H1 (cell line): ENCODE results near the gene UBN1. TPM values are rescaled to one million over a fixed set of nuclear protein-coding genes. Genes with fewer than 3 reads are reported as not detected.

Source experiments
- CTCF ChIA-PET: fragments of 300-600 bp; sonication (Branson Sonifier 250); formaldehyde crosslinking; loops from one replicate; lab custom pipeline; 2021; ENCODE audit not compliant: partially characterized antibody; lab: Charles Lee
- POLR2A ChIA-PET: fragments of 300-600 bp; sonication (Branson Sonifier 250); formaldehyde crosslinking; loops from one replicate; lab custom pipeline; 2021; ENCODE audit warnings: inconsistent platforms; ENCODE audit not compliant: partially characterized antibody; lab: Charles Lee
- DNase-seq, 2 experiments: peaks; one replicate each; pipeline versions ENCODE4 v3.0.0 to v3.0.0-alpha.2; 2010 to 2022; ENCODE audit warnings: low spot score in 2 of 2, low read depth in 1 of 2, mixed read lengths in 1 of 2
- FAIRE-seq: peaks from 2 replicates; lab custom pipeline; 2011; peaks lifted over from hg19 to GRCh38; lab: Jason Lieb, UNC
- H2AFZ ChIP-seq: 2 replicates; pipeline ENCODE4 v1.8.1; 2012; ENCODE audit warnings: low read length, inconsistent platforms
- H2AK5ac ChIP-seq: 2 replicates; pipeline ENCODE4 v1.6.1; 2013; ENCODE audit warnings: low read depth, low read length
- H2BK120ac ChIP-seq: replicated peaks from 2 replicates; pipeline ENCODE3; 2013; ENCODE audit warnings: low read depth, low read length, inconsistent platforms
- H2BK12ac ChIP-seq: 2 replicates; pipeline ENCODE4 v1.6.1; 2013; ENCODE audit warnings: low read depth, low read length
- H2BK15ac ChIP-seq: 2 replicates; pipeline ENCODE4 v1.6.1; 2013; ENCODE audit warnings: low read length
- H2BK20ac ChIP-seq: 2 replicates; pipeline ENCODE4 v1.6.1; 2013; ENCODE audit warnings: low read length
- H2BK5ac ChIP-seq: 2 replicates; pipeline ENCODE4 v1.6.1; 2013; ENCODE audit warnings: low read depth, low read length
- H3K14ac ChIP-seq: 2 replicates; pipeline ENCODE4 v1.6.1; 2013; ENCODE audit warnings: inconsistent platforms; ENCODE audit not compliant: insufficient read length
- H3K18ac ChIP-seq: 2 replicates; pipeline ENCODE4 v1.6.1; 2013; ENCODE audit warnings: low read length; ENCODE audit errors: extremely low read depth
- H3K23ac ChIP-seq: 2 replicates; pipeline ENCODE4 v1.6.1; 2013; ENCODE audit warnings: inconsistent platforms; ENCODE audit not compliant: insufficient read length
- H3K23me2 ChIP-seq: 2 replicates; pipeline ENCODE4 v1.6.1; 2013; ENCODE audit warnings: low read depth, low read length
- H3K27ac ChIP-seq: 2 replicates; pipeline ENCODE4 v1.6.1; 2011; ENCODE audit warnings: low read depth, low read length, inconsistent platforms
- H3K27me3 ChIP-seq, 4 experiments: replicated peaks in 1 of 4; 1 replicate in 1 of 4; 2 replicates in 3 of 4; pipeline versions ENCODE4 v1.6.1 to v1.8.1; 2011 to 2013; ENCODE audit warnings: low read length in 3 of 4, mild to moderate bottlenecking in 3 of 4, inconsistent platforms in 2 of 4, mixed read lengths in 2 of 4, moderate library complexity in 1 of 4; ENCODE audit not compliant: control insufficient read depth in 3 of 4, insufficient read depth in 3 of 4; ENCODE audit errors: extremely low read depth in 1 of 4
- H3K36me3 ChIP-seq, 4 experiments: 2 replicates each; pipeline versions ENCODE4 v1.6.1 to v1.8.1; 2011 to 2013; ENCODE audit warnings: mild to moderate bottlenecking in 4 of 4, low read length in 3 of 4, moderate library complexity in 2 of 4, control low read depth in 1 of 4, inconsistent platforms in 1 of 4; ENCODE audit not compliant: insufficient read depth in 4 of 4, control insufficient read depth in 2 of 4
- H3K4ac ChIP-seq: replicated peaks from 2 replicates; pipeline ENCODE3; 2013; ENCODE audit warnings: low read length, low read depth, mixed read lengths, inconsistent platforms; ENCODE audit not compliant: insufficient read length
- H3K4me1 ChIP-seq, 4 experiments: replicated peaks in 1 of 4; 1 replicate in 1 of 4; 2 replicates in 3 of 4; pipeline versions ENCODE4 v1.6.1 to v1.8.1; 2011 to 2013; ENCODE audit warnings: low read length in 3 of 4, inconsistent platforms in 2 of 4, mixed read lengths in 1 of 4; ENCODE audit not compliant: insufficient read depth in 4 of 4, control insufficient read depth in 3 of 4
- H3K4me2 ChIP-seq, 2 experiments: 2 replicates each; pipeline versions ENCODE4 v1.6.1 to v1.8.1; 2011 to 2013; ENCODE audit warnings: low read depth in 2 of 2, low read length in 2 of 2, control low read depth in 1 of 2, inconsistent platforms in 1 of 2, mild to moderate bottlenecking in 1 of 2; ENCODE audit not compliant: insufficient read depth in 1 of 2
- H3K4me3 ChIP-seq, 4 experiments: fragments of 200-600, 300-600 bp in 1 of 4; sonication (generic), shearing (Covaris generic), sonication (Bioruptor Twin) in 1 of 4; 2 replicates each; pipeline versions ENCODE4 v1.5.1 to v1.8.1; 2011 to 2016; ENCODE audit warnings: low read length in 4 of 4, low read depth in 3 of 4, control low read depth in 2 of 4, inconsistent platforms in 2 of 4, mild to moderate bottlenecking in 2 of 4, mixed read lengths in 1 of 4, moderate library complexity in 1 of 4; ENCODE audit not compliant: insufficient read depth in 2 of 4; ENCODE audit errors: extremely low read depth in 1 of 4
- H3K56ac ChIP-seq: replicated peaks from 2 replicates; pipeline ENCODE3; 2013; ENCODE audit warnings: low read depth, mild to moderate bottlenecking, mixed read lengths, low read length, inconsistent platforms; ENCODE audit not compliant: insufficient read length
- H3K79me1 ChIP-seq: 2 replicates; pipeline ENCODE4 v1.6.1; 2013; ENCODE audit warnings: low read depth, low read length, control low read depth
- H3K79me2 ChIP-seq, 2 experiments: 2 replicates each; pipeline versions ENCODE4 v1.6.1 to v1.8.1; 2012 to 2013; ENCODE audit warnings: low read length in 2 of 2, mild to moderate bottlenecking in 2 of 2, inconsistent platforms in 1 of 2; ENCODE audit not compliant: insufficient read depth in 2 of 2, control insufficient read depth in 1 of 2
- H3K9ac ChIP-seq, 4 experiments: replicated peaks in 1 of 4; 1 replicate in 1 of 4; 2 replicates in 3 of 4; pipeline versions ENCODE4 v1.6.1 to v1.8.1; 2011 to 2013; ENCODE audit warnings: low read depth in 3 of 4, low read length in 3 of 4, control low read depth in 2 of 4, mild to moderate bottlenecking in 2 of 4, moderate library complexity in 2 of 4, inconsistent platforms in 1 of 4; ENCODE audit errors: extremely low read depth in 1 of 4
- H3K9me3 ChIP-seq, 2 experiments: 2 replicates each; pipeline versions ENCODE4 v1.6.1 to v1.8.1; 2012 to 2013; ENCODE audit warnings: mild to moderate bottlenecking in 2 of 2, moderate library complexity in 2 of 2, control low read depth in 1 of 2, inconsistent platforms in 1 of 2, low read depth in 1 of 2, low read length in 1 of 2, mixed read lengths in 1 of 2; ENCODE audit not compliant: insufficient read depth in 2 of 2
- H4K20me1 ChIP-seq, 2 experiments: replicated peaks in 1 of 2; 2 replicates each; pipeline versions ENCODE3 to v1.8.1; 2011 to 2013; ENCODE audit warnings: inconsistent platforms in 2 of 2, low read length in 2 of 2, mild to moderate bottlenecking in 1 of 2; ENCODE audit not compliant: insufficient read depth in 2 of 2, control insufficient read depth in 1 of 2
- H4K5ac ChIP-seq: 2 replicates; pipeline ENCODE4 v1.6.1; 2013; ENCODE audit warnings: low read length, low read depth, mixed read lengths, inconsistent platforms; ENCODE audit not compliant: insufficient read length
- H4K8ac ChIP-seq: 2 replicates; pipeline ENCODE4 v1.8.0; 2013; ENCODE audit warnings: mild to moderate bottlenecking, moderate library complexity, low read length, inconsistent platforms; ENCODE audit not compliant: insufficient read depth; ENCODE audit errors: extremely low read depth
- H4K91ac ChIP-seq: replicated peaks from 2 replicates; pipeline ENCODE3; 2013; ENCODE audit warnings: low read length, mixed read lengths, inconsistent platforms; ENCODE audit not compliant: insufficient read length
- BCL11A ChIP-seq, 2 experiments: IDR thresholded peaks; one replicate each; pipeline ENCODE4 v1.6.1; 2011; ENCODE audit warnings: low read depth in 2 of 2, low read length in 2 of 2, mild to moderate bottlenecking in 2 of 2
- EGR1 ChIP-seq: IDR thresholded peaks from 2 replicates; pipeline ENCODE4 v1.6.1; 2011; ENCODE audit warnings: low read depth, low read length, borderline replicate concordance
- GABPA ChIP-seq: IDR thresholded peaks from 2 replicates; pipeline ENCODE4 v1.6.1; 2011; ENCODE audit warnings: mild to moderate bottlenecking, low read length, moderate library complexity, borderline replicate concordance; ENCODE audit not compliant: insufficient read depth
- MAFK ChIP-seq: IDR thresholded peaks from 2 replicates; pipeline ENCODE4 v1.6.1; 2012; ENCODE audit warnings: low read depth, mild to moderate bottlenecking, improper control_type of control experiment, low read length
- MAX ChIP-seq: IDR thresholded peaks from 2 replicates; pipeline ENCODE4 v1.6.1; 2012; ENCODE audit warnings: inconsistent platforms
- RFX5 ChIP-seq: IDR thresholded peaks from 2 replicates; pipeline ENCODE4 v1.6.1; 2011; ENCODE audit warnings: low read depth, low read length, improper control_type of control experiment, borderline replicate concordance
- RXRA ChIP-seq: IDR thresholded peaks from 2 replicates; pipeline ENCODE4 v1.6.1; 2011; ENCODE audit warnings: low read depth, mild to moderate bottlenecking, low read length, moderate library complexity; ENCODE audit not compliant: insufficient read depth
- SIN3A ChIP-seq, 2 experiments: IDR thresholded peaks in 1 of 2; conservative IDR thresholded peaks in 1 of 2; 2 replicates each; pipeline ENCODE4 v1.6.1; 2011 to 2012; ENCODE audit warnings: low read length in 2 of 2, improper control_type of control experiment in 1 of 2, low read depth in 1 of 2, mild to moderate bottlenecking in 1 of 2
- SIX5 ChIP-seq: IDR thresholded peaks from 2 replicates; pipeline ENCODE4 v1.6.1; 2011; ENCODE audit warnings: mild to moderate bottlenecking, low read depth, low read length
- SUZ12 ChIP-seq: fragments of 200-600 bp; sonication (generic); IDR thresholded peaks from 2 replicates; pipeline ENCODE4 v1.6.1; 2012; ENCODE audit warnings: mild to moderate bottlenecking, inconsistent platforms, low read length, moderate library complexity, mixed read lengths
- TAF1 ChIP-seq: IDR thresholded peaks from 2 replicates; pipeline ENCODE4 v1.6.1; 2011; ENCODE audit warnings: mild to moderate bottlenecking, low read depth, low read length
- TEAD4 ChIP-seq: IDR thresholded peaks from 2 replicates; pipeline ENCODE4 v1.6.1; 2012; ENCODE audit warnings: low read depth, low read length, inconsistent platforms, mixed read lengths
- WGBS, 2 experiments: shearing (Covaris generic) in 1 of 2; methylation state at CpG; one replicate each; pipeline versions ENCODE4 v1.1.6 to v1.1.7; 2013 to 2015; ENCODE audit warnings: low lambda C conversion rate in 2 of 2, mixed read lengths in 2 of 2, inconsistent platforms in 1 of 2, low coverage in 1 of 2, missing lambda C conversion rate in 1 of 2; ENCODE audit not compliant: insufficient replicate concordance in 2 of 2, insufficient coverage in 1 of 2, insufficient read length in 1 of 2; ENCODE audit errors: extremely low coverage in 1 of 2, missing lambda C conversion rate in 1 of 2; 5-methylcytosine and 5-hydroxymethylcytosine counted together
- polyA plus RNA-seq, 7 experiments: library from polyadenylated mRNA; depleted of rRNA in 3 of 7; stranded (reverse) in 5 of 7; unstranded in 2 of 7; fragments of >200 nt in 5 of 7; fragments of 200-250 nt in 2 of 7; gene quantifications; 1 replicate in 5 of 7; 2 replicates in 1 of 7; 4 replicates in 1 of 7; pipeline versions ENCODE4 v1.2.1 to v1.2.3, GENCODE V29; 2011 to 2013; ENCODE audit warnings: missing spikeins in 2 of 7, mixed read lengths in 2 of 7
- total RNA-seq: library from RNA; stranded (reverse); fragmentation: NEBNext Ultra II Directional; extraction: Animal tissue kit (Norgen Biotek cat#: 25700); gene quantifications from 2 replicates; pipeline ENCODE4 v1.2.1, GENCODE V29; 2021
- TF ChIP-seq, protein P1 (sequence below): IDR thresholded peaks from 2 replicates; pipeline ENCODE4 v1.6.1; 2012; ENCODE audit warnings: inconsistent platforms

The UBN1 gene
- total and polyA plus RNA-seq, 2 of the 8 experiments (the other 6 are each of a cell fraction or from before 2014, with no cell fraction given) = 16.2 to 37.0 TPM

DNA sequence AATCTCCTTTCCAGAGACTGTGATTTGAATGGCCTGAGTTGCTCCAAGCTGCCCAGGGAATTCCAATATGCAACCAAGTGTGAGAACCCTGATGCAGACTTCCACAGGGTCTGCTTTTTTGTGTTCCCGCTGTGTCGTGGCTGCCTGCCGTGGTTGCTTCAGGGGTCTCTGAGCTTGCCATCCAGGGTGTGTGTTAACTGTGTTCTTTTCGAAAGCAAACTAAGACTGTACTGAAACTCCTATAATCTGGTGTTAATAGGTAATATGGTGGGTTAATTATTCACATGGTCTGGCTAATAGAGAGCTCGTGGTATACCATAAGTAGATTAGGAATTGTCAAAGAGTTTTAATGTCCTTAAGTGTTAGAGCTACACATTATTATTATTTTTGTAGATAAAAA is 20.7 kb downstream of the UBN1 start:
- no peaks in the 10 kb centered on the region for H3K4me1 ChIP-seq
- TF ChIP-seq GABPA (no peak), EGR1 (no peak), TAF1 (no peak), RXRA (no peak), MAFK (no peak), SUZ12 (no peak), TEAD4 (no peak), RFX5 (no peak), BCL11A (IDR thresholded peaks at IDR 0.05; ENCODE audit: low read depth in 2 of 2, low read length in 2 of 2) (no peak), SIX5 (no peak), SIN3A (conservative IDR thresholded peaks at IDR 0.05 in 1 of 2, IDR thresholded peaks at IDR 0.05 in 1 of 2; ENCODE audit: low read depth in 1 of 2, low read length in 2 of 2) (no peak), MAX (no peak)
- TF ChIP-seq, protein P1, sequence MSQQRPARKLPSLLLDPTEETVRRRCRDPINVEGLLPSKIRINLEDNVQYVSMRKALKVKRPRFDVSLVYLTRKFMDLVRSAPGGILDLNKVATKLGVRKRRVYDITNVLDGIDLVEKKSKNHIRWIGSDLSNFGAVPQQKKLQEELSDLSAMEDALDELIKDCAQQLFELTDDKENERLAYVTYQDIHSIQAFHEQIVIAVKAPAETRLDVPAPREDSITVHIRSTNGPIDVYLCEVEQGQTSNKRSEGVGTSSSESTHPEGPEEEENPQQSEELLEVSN = no peak

More for the DNA sequence above, 20.7 kb downstream of the UBN1 start:
- Histone ChIP-seq H3K23me2 (no peaks in the 10 kb centered on the region), H3K27me3 (no peaks in the 10 kb centered on the region), H3K9me3 (no peaks in the 10 kb centered on the region), H4K8ac (no peak overlapping the region), H4K5ac (no peak overlapping the region), H3K4ac (no peak overlapping the region), H3K23ac (no peak overlapping the region), H3K79me1 (peaks cover 11% of the 10 kb centered on the region), H3K4me2 (no peak overlapping the region), H3K79me2 (peaks cover 4 to 52% of the 10 kb centered on the region in 2 experiments; a peak in 3 of 4 replicates), H2BK12ac (no peak overlapping the region), H3K56ac (no peak overlapping the region), H3K14ac (no peak overlapping the region), H2BK20ac (no peak overlapping the region), H3K4me3 (no peak overlapping the region), H4K20me1 (peaks cover 2 to 9% of the 10 kb centered on the region in 2 experiments), H2BK15ac (no peak overlapping the region), H3K9ac (no peak overlapping the region), H2AK5ac (no peak overlapping the region), H2BK120ac (no peak overlapping the region), H2BK5ac (no peak overlapping the region), H3K36me3 (peaks cover 13 to 33% (median 26%) of the 10 kb centered on the region in 4 experiments; a peak in 7 of 8 replicates), H2AFZ (no peak overlapping the region), H4K91ac (no peak overlapping the region), H3K18ac (no peak overlapping the region), H3K27ac (no peak overlapping the region)
- 94% methylated on average over 5 of the region's 5 CpGs; no CpG with 5 or more reads in 1 of the 2 experiments for WGBS, 2 experiments
- no peak for FAIRE-seq
- DNase-seq = no peak
- ChIA-PET POLR2A (interaction anchor here (1.2 to 2.2 kb wide), 3 partner anchors 16 to 29 kb away, joined by 4 to 6 read pairs (median 4); no protein-coding TSS in a partner anchor), CTCF (interaction anchor here (1.0 to 1.1 kb wide), 2 partner anchors 16 to 192 kb away, joined by 3 read pairs; no protein-coding TSS in a partner anchor)
